Transverse colon (tissue), 4 donors: ENCODE data around the gene KIF3C.

Experiments used
- CTCF ChIP-seq, 5 experiments: fragments of 200-600 bp in 3 of 5; fragments of 450-650 bp in 2 of 5; sonication (generic) in 3 of 5; IDR thresholded peaks; 1 replicate in 2 of 5; 2 replicates in 3 of 5; pipeline ENCODE4 v1.5.1; 2016 to 2017; ENCODE audit warnings: antibody characterized with exemption in 5 of 5, inconsistent platforms in 3 of 5, mild to moderate bottlenecking in 2 of 5, moderate library complexity in 1 of 5
- POLR2AphosphoS5 ChIP-seq, 3 donors: sonication (generic); formaldehyde crosslinking; IDR thresholded peaks; one replicate each; pipeline ENCODE4 v1.6.1; 2016; ENCODE audit warnings: antibody characterized with exemption in 3 of 3

DNA sequence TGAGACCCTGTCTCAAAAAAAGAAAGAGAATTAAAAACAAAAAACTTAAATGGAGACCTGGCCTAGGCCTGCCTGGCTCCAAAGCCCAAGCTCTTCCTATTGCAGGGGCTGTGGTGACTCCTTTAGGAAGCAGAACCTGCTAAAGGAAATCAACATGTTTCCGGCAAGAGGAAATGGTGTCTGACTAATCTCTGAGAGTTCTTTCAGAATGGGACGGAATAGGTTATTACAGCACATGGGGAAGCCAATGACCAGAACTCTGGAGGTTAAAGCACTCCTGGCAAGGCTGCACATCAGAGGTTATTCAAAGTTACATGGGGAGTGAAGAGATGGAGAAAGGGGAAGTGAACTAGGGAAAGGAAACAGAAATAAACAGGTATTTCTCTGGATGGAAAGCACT lies 21.4 kb downstream of the KIF3C start:
- TF ChIP-seq CTCF (IDR thresholded peaks at IDR 0.05) (no peak), POLR2AphosphoS5 (IDR thresholded peaks at IDR 0.05) (no peak)
